Prostate gland (tissue), 2 donors: ENCODE measurements around the gene LILRA1.

Experiments
- CTCF ChIP-seq, 4 experiments: fragments of 200-600 bp in 2 of 4; fragments of 450-650 bp in 2 of 4; sonication (generic) in 2 of 4; IDR thresholded peaks; 1 replicate in 3 of 4; 2 replicates in 1 of 4; pipeline ENCODE4 v1.5.1; 2016 to 2019; ENCODE audit warnings: antibody characterized with exemption in 4 of 4, mild to moderate bottlenecking in 2 of 4, moderate library complexity in 2 of 4
- POLR2A ChIP-seq: fragments of 450-650 bp; IDR thresholded peaks from one replicate; pipeline ENCODE4 v1.6.1; 2016; ENCODE audit warnings: antibody characterized with exemption, mild to moderate bottlenecking
- POLR2AphosphoS5 ChIP-seq: sonication (generic); formaldehyde crosslinking; IDR thresholded peaks from one replicate; pipeline ENCODE4 v1.6.1; 2017; ENCODE audit warnings: antibody characterized with exemption

- TF ChIP-seq CTCF (IDR thresholded peaks at IDR 0.05) (no peak), POLR2AphosphoS5 (no peak), POLR2A (no peak)
Measured at GRCh38 chr19:54556194-54556593, 37.2 kb upstream of the LILRA1 start.
